ENCODE data around the gene HMGN4.

GRCh38 chr6:26500102-26500501 lies 38.1 kb upstream of the HMGN4 start, which contains the start of gene BTN1A1:
- TF ChIP-seq CTCF (IDR thresholded peaks at IDR 0.05): no peak
- no peak for TF ChIP-seq POLR2AphosphoS5 (IDR thresholded peaks at IDR 0.05)

Data from prostate gland (tissue), 2 donors.